GM19351 (cell line): ENCODE data around the gene CCDC149.

Experiments used
- ATAC-seq: cut with Tn5 transposase; IDR thresholded peaks from one replicate; pipeline ENCODE4 v1.9.1; 2021; ENCODE audit warnings: mild to moderate bottlenecking, moderate library complexity; ENCODE audit not compliant: unreplicated experiment

Gene CCDC149

DNA sequence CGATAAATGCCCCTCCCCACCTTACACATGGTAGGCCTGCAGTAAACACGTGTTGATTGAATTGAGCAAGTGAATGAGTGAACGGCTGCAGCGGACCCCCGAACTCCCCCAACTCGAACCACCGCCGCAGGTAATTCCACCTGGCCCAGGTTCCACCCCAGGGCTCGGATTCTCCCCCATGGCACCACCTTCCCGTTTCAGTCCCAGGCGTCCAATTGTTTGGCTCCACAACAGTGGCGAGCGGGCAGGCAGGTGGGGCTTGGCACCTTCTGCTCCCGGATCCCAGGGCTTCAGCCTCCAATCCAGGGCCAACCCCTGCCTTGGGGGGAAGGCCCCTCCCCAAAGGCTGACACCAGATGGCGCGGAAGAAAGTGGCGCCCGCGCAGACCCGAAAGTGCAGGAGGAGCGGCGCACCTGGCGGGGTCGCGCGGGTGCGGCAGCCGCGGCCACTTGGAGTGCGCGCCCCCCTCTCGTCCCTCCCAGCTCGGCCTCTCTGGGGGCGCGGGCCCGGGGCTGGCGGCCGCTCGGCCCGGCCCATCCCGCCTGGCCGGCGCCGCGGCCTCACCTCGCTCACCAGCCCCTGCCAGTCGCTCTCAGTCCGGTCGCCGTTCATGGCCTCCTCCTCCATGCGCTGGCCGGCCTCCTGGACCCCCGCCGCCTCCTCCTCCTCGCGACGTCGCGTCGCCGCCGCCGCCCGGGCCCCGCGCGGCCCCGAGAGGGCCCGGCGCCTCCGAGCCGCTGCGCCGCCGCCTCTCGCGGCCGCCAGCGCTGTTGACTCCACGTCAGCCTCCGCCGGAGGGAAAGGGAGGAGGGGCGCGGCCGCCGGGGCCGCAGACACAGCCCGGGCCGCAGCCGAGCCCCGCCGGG, at the start of gene CCDC149:
Gene CCDC149, minus strand, starts transcription at position 791 of the 867 bp plus-strand sequence. Its CDS starts 178 bp downstream, at position 613.
- peak; percentile 84 for ATAC-seq

GRCh38 chr4:24957886-24958285, 45.0 kb upstream of the CCDC149 start:
- ATAC-seq: no peak

- no peak for ATAC-seq
Observed at GRCh38 chr4:24956763-24957162, 43.9 kb upstream of the CCDC149 start.

- ATAC-seq: no peak
Observed at GRCh38 chr4:24956091-24956490, 43.2 kb upstream of the CCDC149 start.

GRCh38 chr4:24952667-24953066, 39.8 kb upstream of the CCDC149 start:
- no peak for ATAC-seq

DNA sequence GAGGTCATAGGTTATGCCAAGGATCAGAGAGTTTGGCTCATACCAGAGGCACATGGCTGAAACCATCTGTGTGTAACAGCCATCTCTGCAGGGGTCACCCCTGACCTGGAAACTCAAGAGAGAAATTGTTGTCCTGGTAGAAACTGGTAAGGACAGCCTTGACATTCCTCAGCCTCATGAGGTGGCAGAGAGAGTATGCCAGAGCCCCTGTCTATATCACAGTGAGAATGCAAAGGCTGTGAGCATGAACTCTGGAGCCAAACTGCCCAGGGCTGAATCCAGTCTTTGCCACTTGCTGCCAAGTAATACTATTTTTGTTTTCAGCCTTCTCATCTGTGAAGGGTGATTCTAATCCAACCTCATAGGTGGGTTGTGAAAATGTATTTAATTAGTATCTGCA, 37.1 kb upstream of the CCDC149 start:
- ATAC-seq: no peak

DNA sequence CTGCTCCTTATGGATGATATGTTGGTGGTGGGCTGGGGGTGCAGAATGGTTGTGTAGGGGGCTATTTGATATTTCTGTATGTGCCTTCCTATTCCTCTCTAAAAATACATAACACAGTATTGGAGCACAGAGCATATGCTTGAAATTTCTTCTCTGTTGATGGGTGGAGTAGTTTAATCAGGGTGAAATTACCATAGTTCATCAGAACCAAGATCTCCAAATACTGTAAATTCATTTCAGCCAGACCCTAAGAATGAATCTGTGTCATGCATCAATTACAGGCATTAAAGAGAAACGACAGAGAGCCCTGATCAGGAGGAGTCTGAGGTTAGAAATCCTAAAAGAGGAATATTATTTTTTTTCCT, 25.1 kb upstream of the CCDC149 start:
- no peak for ATAC-seq

- no peak for ATAC-seq
Observed at GRCh38 chr4:24937176-24937916, 24.5 kb upstream of the CCDC149 start.

DNA sequence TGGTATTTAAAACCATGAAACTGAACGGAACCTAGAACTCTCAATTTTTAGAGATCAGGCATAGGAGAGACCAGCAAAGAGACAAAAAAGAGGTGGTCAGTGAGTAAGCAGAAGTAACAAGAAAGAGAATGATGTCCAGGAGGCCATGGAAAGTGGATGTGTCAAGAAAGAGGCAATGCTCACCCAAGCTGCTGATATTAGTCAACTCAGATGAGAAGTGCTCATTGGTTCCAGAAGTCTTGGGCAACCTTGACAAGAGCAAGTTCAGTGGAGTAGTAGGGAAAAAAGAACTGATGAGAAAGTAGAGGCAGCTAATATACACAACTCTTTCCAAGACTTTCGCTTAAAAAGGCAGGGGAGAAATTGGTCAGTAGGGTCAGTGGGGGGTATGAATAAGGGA, 23.0 kb upstream of the CCDC149 start:
- ATAC-seq: no peak

GRCh38 chr4:24934311-24934710, 21.5 kb upstream of the CCDC149 start:
- no peak for ATAC-seq

DNA sequence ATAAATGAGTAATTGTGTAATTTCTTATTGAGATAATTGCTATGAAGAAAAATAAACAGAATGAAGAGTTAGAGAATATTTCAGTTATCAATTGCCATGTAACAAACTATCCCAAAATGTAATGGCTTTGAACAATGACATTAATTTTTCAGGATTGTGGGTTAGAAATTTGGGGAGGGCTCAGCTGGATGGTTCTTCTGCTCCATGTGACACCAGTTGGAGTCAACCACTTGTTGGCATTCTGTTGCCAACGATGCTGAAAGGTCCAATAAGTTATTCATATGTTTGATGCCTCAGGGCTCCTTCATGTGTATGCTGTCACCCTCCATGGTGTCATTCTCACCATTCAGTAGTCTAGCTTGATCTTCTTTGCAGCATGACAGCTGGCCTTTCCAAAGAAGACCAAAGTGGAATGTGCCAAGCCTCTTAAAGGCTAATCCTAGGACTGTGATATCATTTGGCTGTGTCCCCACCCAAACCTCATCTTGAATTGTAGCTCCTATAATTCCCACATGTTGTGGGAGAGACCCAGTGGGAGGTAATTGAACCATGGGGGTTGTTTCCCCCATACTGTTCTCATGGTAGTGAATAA, 20.9 kb upstream of the CCDC149 start:
- ATAC-seq: no peak

DNA sequence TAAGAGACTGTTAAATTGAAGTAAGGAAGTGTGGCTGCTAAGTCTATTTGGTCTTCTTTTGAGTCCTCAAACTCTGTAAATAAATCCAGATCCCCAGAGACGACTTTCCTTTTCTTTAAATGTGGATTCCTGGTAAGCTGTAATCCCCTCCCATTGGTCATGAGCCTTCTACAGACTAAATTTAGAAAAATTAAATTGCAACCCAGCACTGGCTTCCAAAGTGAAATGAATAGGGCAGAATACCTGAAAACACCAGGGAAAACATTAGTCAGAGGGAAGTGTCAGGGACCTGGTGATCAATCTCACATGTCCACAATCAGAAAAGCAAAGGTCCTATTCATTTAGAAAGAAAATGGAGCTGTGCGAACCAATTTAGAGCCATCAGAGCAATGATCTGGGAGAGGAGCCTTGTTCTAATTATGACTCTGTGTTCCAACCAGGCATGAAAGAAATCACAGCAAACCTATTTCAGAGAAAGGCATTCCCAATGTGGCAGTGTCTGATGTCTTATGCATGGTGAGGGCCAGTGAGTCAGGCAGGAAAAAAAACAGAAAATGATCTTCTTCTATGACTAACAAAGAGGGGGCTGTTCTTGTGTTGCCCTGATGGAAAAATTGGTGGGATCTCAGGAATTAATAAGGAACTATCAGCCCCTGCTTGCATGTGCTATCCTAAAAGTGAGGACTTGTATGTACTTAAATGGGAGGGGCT, 19.8 kb upstream of the CCDC149 start:
- ATAC-seq: no peak

GRCh38 chr4:24930151-24930550, 17.3 kb upstream of the CCDC149 start:
- no peak for ATAC-seq

DNA sequence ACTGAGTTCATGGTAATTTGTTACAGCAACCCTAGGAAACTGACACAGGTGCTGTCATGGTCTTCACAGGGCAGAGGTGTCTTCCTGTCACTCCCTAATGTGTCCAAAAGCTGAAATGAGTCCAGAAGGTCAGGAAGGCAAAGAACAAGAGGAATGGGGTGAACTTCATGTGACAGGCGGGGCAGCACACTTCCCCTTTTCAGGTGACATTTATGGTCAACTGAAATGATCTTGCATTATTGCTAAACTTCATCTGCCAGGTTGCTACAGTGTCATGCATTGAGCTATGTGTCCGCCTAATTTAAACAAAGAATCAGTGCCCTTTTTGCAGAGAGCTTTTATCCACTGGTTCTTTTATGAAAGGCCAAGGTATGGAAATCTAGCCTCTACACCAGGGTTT, 15.9 kb upstream of the CCDC149 start:
- peak; percentile 72 for ATAC-seq

GRCh38 chr4:24927049-24927448, 14.2 kb upstream of the CCDC149 start:
- ATAC-seq: peak; percentile 79

- ATAC-seq: no peak
Observed at GRCh38 chr4:24924309-24924781, 11.5 kb upstream of the CCDC149 start.

GRCh38 chr4:24923550-24923949, 10.7 kb upstream of the CCDC149 start:
- no peak for ATAC-seq

DNA sequence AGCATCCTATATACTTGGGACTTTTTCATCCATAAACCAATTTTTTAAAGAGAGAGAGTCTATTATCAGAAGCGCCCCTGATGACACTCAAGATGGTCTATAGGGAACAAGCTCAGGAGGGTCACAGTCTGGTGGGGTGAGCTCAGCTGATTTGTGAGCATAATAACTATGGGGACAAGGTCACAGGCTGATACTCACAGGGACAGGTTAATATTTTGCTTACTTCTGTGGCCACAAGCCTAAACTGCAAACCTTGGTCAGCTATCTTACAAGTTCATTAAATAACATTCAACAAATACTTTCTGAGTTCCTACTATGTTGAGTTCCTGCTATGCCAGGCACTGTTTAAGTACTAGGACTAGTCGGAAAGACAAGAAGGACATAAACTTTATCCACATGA, 10.2 kb upstream of the CCDC149 start:
- no peak for ATAC-seq

- no peak for ATAC-seq
Observed at GRCh38 chr4:24922416-24922815, 9.6 kb upstream of the CCDC149 start.

- ATAC-seq: no peak
Observed at GRCh38 chr4:24921491-24921890, 8.6 kb upstream of the CCDC149 start.

DNA sequence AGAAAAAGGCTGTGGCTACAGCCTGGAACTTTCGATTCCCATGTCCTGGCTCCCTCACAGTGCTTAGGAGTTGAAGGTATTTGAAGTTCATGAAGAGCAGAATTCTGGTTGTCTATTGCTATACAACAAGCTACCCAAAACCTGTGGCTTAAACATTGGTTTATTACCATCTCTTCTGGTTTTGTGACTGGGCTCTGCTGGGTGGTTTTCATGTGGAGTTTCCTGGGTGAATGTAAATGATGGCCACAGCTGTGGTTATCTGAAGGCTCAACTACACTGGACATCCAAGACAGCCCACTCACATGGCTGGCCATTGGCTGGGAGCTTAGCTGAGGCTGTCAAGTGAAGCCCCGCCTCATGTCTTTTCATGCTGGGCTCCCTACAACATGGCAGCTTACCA, 7.2 kb upstream of the CCDC149 start:
- no peak for ATAC-seq
